Neural progenitor cell (in vitro differentiated cells): ENCODE measurements around the gene TNFRSF11A.

Experiments used
- CTCF ChIP-seq: fragments of 200-600 bp; sonication (generic); IDR thresholded peaks from 2 replicates; pipeline ENCODE4 v1.5.1; 2017; ENCODE audit warnings: antibody characterized with exemption, mild to moderate bottlenecking
- EZH2 ChIP-seq: fragments of 200-600 bp; sonication (generic); IDR thresholded peaks from 2 replicates; pipeline ENCODE4 v1.6.1; 2017; ENCODE audit warnings: antibody characterized with exemption, mild to moderate bottlenecking, moderate library complexity

DNA sequence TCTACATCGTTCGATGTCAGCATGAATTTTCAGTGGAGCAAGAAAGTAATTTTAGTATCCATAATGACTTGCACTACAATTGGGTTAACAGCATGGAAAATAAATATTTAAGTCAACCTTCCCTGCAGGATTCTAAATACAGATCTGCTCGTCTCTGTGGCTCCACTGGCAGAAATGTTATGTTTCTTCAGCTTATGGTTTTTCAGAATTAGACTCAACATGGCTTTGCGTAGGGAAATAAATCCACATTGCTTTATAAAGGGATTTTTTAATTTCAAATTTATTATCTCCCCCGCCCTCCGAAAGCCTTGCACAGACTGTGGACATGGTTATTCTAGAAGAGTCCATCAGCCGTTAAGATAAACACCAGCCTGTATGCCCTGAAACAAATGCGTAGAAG is 18.2 kb downstream of the TNFRSF11A start:
- TF ChIP-seq CTCF (no peak), EZH2 (no peak)
